ENCODE results near the gene DTYMK. TPM values are rescaled to one million over a fixed set of nuclear protein-coding genes. Genes with fewer than 3 reads are reported as not detected.

Gene DTYMK
- total RNA-seq (2022; extraction: Qiagen RNA extraction; ENCODE audit: low read depth), result 115 to 148 TPM (median 137 TPM) in 5 replicates

GRCh38 chr2:241686650-241687425, at the start of gene DTYMK:
Gene DTYMK (minus strand): TSS chr2:241686815. CDS start chr2:241686783, 32 bp downstream.

DNA sequence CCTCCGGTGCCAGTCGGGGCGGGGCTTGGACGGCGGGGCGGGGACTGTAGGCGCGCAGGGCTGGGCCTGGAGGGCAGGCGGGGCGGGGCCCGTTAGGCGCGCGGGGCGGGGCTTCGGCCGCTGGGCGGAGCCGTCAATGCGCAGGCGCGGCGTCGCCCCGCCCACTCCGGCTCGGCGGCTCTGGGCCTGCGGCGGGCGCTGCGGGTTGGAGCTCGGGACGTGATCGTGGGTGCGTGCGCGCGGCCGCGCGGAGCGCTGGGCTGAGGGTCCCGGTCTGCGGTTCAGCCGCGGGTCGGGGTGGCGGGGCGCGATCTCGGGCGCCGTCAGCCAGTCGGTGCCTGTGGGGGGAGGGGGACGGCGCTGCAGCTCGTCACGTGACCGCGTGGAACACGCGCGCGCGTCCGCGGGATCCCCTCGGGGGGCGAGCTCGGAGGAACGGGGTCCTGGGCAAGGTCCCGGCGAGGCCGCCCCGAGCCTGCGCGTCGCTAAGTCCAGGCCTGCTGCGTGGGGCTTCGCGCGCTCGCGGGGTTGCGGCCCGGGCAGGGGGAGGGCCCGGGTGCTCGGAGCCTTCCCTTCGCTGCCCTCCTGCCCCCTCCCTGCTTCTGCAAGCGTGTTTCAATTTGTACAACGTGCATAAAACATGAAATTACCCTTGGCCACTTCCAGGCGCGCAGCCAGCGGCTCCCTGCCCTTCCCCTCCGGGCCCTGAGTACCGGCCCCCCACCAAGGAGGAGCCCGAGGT, 48.0 kb upstream of the DTYMK start, which contains the start of gene D2HGDH:
Gene D2HGDH (plus strand): TSS at position 164 of the 742 bp plus-strand sequence. CDS start 595 bp downstream, outside the sequence.

DNA sequence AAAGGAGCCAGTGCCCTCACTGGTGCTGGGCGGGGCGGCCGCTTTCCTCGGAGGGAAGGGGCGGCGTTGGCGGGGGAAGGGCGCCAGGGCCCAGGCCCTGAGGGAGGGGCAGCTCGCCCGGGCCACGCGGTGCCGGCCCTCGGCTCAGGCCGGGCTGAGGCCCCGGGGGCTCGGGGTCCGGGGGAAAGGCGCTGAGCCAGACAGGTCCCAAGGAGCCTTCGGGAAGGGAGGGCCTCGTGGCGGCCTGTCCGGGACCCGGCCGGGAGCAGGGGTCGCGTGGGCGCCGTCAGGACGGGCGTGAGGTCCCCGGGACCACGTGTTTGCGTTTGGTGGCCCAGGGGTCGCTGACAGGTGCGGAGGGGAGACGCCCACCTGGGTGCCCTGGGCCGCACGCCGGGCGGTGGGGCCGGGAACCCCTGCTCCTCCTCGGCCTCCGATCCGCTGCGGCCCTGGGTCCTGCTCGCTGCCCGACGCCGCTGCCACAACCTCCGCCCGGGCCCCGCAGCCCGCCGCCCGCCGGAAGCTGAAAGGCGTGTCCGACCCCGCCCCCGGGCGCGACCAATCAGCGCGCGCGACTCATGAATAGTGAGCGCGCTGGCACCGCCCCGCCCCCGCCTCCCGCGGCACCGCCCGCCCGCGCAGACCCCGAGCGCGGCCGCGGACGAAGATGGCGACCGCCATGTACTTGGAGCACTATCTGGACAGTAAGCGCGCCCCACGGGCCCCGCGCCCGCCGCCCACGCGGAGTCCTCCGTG, 15.0 kb upstream of the DTYMK start, which contains the start of gene ING5:
Gene ING5 (plus strand): TSS at position 641 of the 756 bp plus-strand sequence. CDS start 27 bp downstream, at position 668.

DNA sequence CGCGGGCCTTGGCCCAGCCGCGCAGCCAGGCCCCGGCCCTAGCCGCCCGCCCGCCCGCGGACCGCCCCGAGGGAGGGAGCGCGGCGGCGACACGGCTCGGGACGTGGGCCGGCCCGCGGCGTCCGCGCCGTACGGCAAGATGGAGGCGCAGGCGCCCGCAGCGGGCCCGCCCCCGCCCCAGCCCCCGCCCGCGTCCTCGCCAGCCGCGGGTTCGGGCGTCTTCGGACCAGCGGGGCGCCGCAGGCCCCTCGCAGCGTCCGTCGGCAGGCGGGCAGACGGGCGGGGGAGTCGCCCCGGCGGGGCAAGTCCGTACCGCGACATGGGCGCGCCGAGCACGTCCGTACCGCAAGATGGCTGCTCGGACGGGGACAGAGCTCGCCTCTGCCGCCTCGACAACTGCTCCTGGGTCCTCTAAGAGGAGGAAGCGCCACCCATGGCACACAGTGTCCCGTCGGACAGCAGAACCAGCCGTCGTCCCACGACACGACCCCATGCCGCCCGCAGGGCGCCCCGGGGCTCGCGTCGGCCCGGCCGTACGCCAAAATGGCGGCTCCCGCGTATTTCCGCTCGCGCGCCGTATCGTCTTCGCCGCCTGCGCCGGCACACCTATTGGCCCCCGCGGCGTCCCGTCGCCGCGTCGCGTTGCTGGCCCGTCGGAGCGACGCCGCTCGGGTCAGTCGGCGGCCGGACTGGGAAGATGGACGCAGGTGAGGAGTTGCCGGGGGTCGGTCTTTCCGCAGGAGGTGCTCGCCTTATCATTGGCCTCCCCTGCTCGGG, 49.4 kb downstream of the DTYMK start, which contains the start of the genes ATG4B and THAP4:
Gene ATG4B (plus strand): TSS at position 676 of the 777 bp plus-strand sequence. CDS start 22 bp downstream, at position 698.
Gene THAP4 (minus strand): TSS at position 141 of the 777 bp plus-strand sequence. CDS start 141 bp downstream, outside the sequence.

Other genes starting within 250 kb of the DTYMK start
- gene STK25, start 178.2 kb downstream of the DTYMK start, total RNA-seq (2022; extraction: Qiagen RNA extraction; ENCODE audit: low read depth), result 92.2 to 114 TPM (median 107 TPM) in 5 replicates
- 22.0 to 37.5 TPM (median 29.3 TPM) in 5 replicates for gene BOK, start 128.1 kb downstream of the DTYMK start, total RNA-seq (2022; extraction: Qiagen RNA extraction; ENCODE audit: low read depth)
- 61.7 to 88.3 TPM (median 82.6 TPM) in 5 replicates for gene THAP4, start 49.7 kb downstream of the DTYMK start, total RNA-seq (2022; extraction: Qiagen RNA extraction; ENCODE audit: low read depth)
- 51.3 to 73.6 TPM (median 53.1 TPM) in 5 replicates for gene ATG4B, start 49.1 kb downstream of the DTYMK start, total RNA-seq (2022; extraction: Qiagen RNA extraction; ENCODE audit: low read depth)
- 20.4 to 24.2 TPM (median 23.6 TPM) in 5 replicates for gene ING5, start 15.2 kb upstream of the DTYMK start, total RNA-seq (2022; extraction: Qiagen RNA extraction; ENCODE audit: low read depth)
- gene D2HGDH, start 47.8 kb upstream of the DTYMK start, total RNA-seq (2022; extraction: Qiagen RNA extraction; ENCODE audit: low read depth), result 7.0 to 11.0 TPM (median 9.1 TPM) in 5 replicates
- 0.10 to 0.36 TPM (median 0.23 TPM) in 4 of 5 replicates, not detected in the other for gene GAL3ST2, start 90.0 kb upstream of the DTYMK start, total RNA-seq (2022; extraction: Qiagen RNA extraction; ENCODE audit: low read depth)
- gene NEU4, start 122.4 kb upstream of the DTYMK start, total RNA-seq (2022; extraction: Qiagen RNA extraction; ENCODE audit: low read depth), result 0.13 to 0.34 TPM (median 0.18 TPM) in 4 of 5 replicates, not detected in the other
- gene PDCD1, start 172.1 kb upstream of the DTYMK start, total RNA-seq (2022; extraction: Qiagen RNA extraction; ENCODE audit: low read depth), result not detected in 5 replicates
- not detected in 5 replicates for gene RTP5, start 182.9 kb upstream of the DTYMK start, total RNA-seq (2022; extraction: Qiagen RNA extraction; ENCODE audit: low read depth)

Data from A549 treated with RU486 at 1 μM for 4 hours (cell line).